ENCODE results near the gene SLAMF8. TPM values are rescaled to one million over a fixed set of nuclear protein-coding genes. Genes with fewer than 3 reads are reported as not detected.

The SLAMF8 gene
- total and polyA plus RNA-seq, 10 donors: 12.9 to 40.0 (median 18.7) TPM

GRCh38 chr1:159868766-159869165 lies 42.1 kb downstream of the SLAMF8 start:
- Histone ChIP-seq H3K4me1 (peaks cover 0 to 11% (median 5%) of the 10 kb centered on the region in 6 donors), H3K4me3 (no peak overlapping the region), H3K36me3 (no peaks in the 10 kb centered on the region), H3K27me3 (replicated peaks in 1 of 7) (no peaks in the 10 kb centered on the region), H3K27ac (no peak overlapping the region), H3K9me3 (no peaks in the 10 kb centered on the region)
- DNase-seq: no peak
- intact Hi-C loops (cut with DNase I; ENCODE audit: low total_unique reads): no loop called here
- TF ChIP-seq POLR2AphosphoS5 (IDR thresholded peaks at IDR 0.05): no peak
- no peak for TF ChIP-seq CTCF (IDR thresholded peaks at IDR 0.05 in 8 of 11, conservative IDR thresholded peaks at IDR 0.05 in 3 of 11)
- TF ChIP-seq POLR2A (IDR thresholded peaks at IDR 0.05): no peak
- WGBS, 5 donors: 50 to 85% (median 68%) methylated on average over 2 to 3 of the region's 3 CpGs

- intact Hi-C loops (cut with DNase I; ENCODE audit: low total_unique reads): no loop called here
- no peaks in the 10 kb centered on the region for H3K27me3 ChIP-seq (replicated peaks in 1 of 7)
- peaks cover 0 to 11% (median 5%) of the 10 kb centered on the region in 6 donors for H3K4me1 ChIP-seq
- no peak overlapping the region for H3K4me3 ChIP-seq
- TF ChIP-seq POLR2A (IDR thresholded peaks at IDR 0.05) (no peak), CTCF (IDR thresholded peaks at IDR 0.05 in 8 of 11, conservative IDR thresholded peaks at IDR 0.05 in 3 of 11) (no peak), POLR2AphosphoS5 (IDR thresholded peaks at IDR 0.05) (no peak)
- no peaks in the 10 kb centered on the region for H3K36me3 ChIP-seq
- WGBS, 5 donors: 35 to 46% (median 37%) methylated on average over 4 of the region's 4 CpGs
- DNase-seq: no peak
- H3K9me3 ChIP-seq: no peaks in the 10 kb centered on the region
- H3K27ac ChIP-seq: no peak overlapping the region
These were observed 42.5 kb downstream of the SLAMF8 start for GRCh38 chr1:159869173-159869572.

GRCh38 chr1:159869607-159870006 lies 42.9 kb downstream of the SLAMF8 start:
- H3K4me3 ChIP-seq: no peak overlapping the region
- intact Hi-C loops (cut with DNase I; ENCODE audit: low total_unique reads): no loop called here
- no peaks in the 10 kb centered on the region for H3K9me3 ChIP-seq
- 52 to 82% (median 78%) methylated on average over 1 of the region's 1 CpG for WGBS, 5 donors
- TF ChIP-seq CTCF (IDR thresholded peaks at IDR 0.05 in 8 of 11, conservative IDR thresholded peaks at IDR 0.05 in 3 of 11) (no peak), POLR2AphosphoS5 (IDR thresholded peaks at IDR 0.05) (no peak), POLR2A (IDR thresholded peaks at IDR 0.05) (no peak)
- H3K27ac ChIP-seq: no peak overlapping the region
- DNase-seq: no peak
- no peaks in the 10 kb centered on the region for H3K27me3 ChIP-seq (replicated peaks in 1 of 7)
- H3K4me1 ChIP-seq: peaks cover 0 to 11% (median 5%) of the 10 kb centered on the region in 6 donors
- H3K36me3 ChIP-seq: no peaks in the 10 kb centered on the region

- H3K36me3 ChIP-seq: no peaks in the 10 kb centered on the region
- 86 to 99% (median 90%) methylated on average over 5 of the region's 5 CpGs for whole genome bisulfite sequencing, 5 donors
- no peak for DNase-seq
- peaks cover 0 to 11% (median 5%) of the 10 kb centered on the region in 6 donors for H3K4me1 ChIP-seq
- intact Hi-C loops (cut with DNase I; ENCODE audit: low total_unique reads): no loop called here
- TF ChIP-seq CTCF (IDR thresholded peaks at IDR 0.05 in 8 of 11, conservative IDR thresholded peaks at IDR 0.05 in 3 of 11): no peak
- TF ChIP-seq POLR2AphosphoS5 (IDR thresholded peaks at IDR 0.05): no peak
- TF ChIP-seq POLR2A (IDR thresholded peaks at IDR 0.05): no peak
- no peak overlapping the region for H3K4me3 ChIP-seq
- no peaks in the 10 kb centered on the region for H3K9me3 ChIP-seq
- no peak overlapping the region for H3K27ac ChIP-seq
- H3K27me3 ChIP-seq (replicated peaks in 1 of 7): no peaks in the 10 kb centered on the region
These were observed 44.0 kb downstream of the SLAMF8 start for GRCh38 chr1:159870704-159871103.
